Ishikawa (cell line): ENCODE data around the gene MTSS2.

Source experiments
- CEBPB ChIP-seq: IDR thresholded peaks from 2 replicates; pipeline ENCODE4 v1.6.1; 2012
- CREB1 ChIP-seq: IDR thresholded peaks from 2 replicates; pipeline ENCODE4 v1.6.1; 2012; ENCODE audit warnings: low read depth
- EP300 ChIP-seq: IDR thresholded peaks from 2 replicates; pipeline ENCODE4 v1.6.1; 2012; ENCODE audit warnings: borderline replicate concordance
- FOXM1 ChIP-seq: IDR thresholded peaks from 2 replicates; pipeline ENCODE4 v1.6.1; 2012; ENCODE audit warnings: low read depth, borderline replicate concordance
- RAD21 ChIP-seq: IDR thresholded peaks from 2 replicates; pipeline ENCODE4 v1.6.1; 2012; ENCODE audit warnings: low read depth
- REST ChIP-seq: IDR thresholded peaks from 2 replicates; pipeline ENCODE4 v1.6.1; 2012; ENCODE audit warnings: low read depth, mild to moderate bottlenecking
- TAF1 ChIP-seq: IDR thresholded peaks from 2 replicates; pipeline ENCODE4 v1.6.1; 2012; ENCODE audit warnings: low read depth, mild to moderate bottlenecking
- TCF12 ChIP-seq: IDR thresholded peaks from 2 replicates; pipeline ENCODE4 v1.6.1; 2012; ENCODE audit warnings: low read depth
- TEAD4 ChIP-seq: IDR thresholded peaks from 2 replicates; pipeline ENCODE4 v1.6.1; 2012
- USF1 ChIP-seq: IDR thresholded peaks from 2 replicates; pipeline ENCODE4 v1.6.1; 2012
- TF ChIP-seq, protein P1 (sequence below): IDR thresholded peaks from 2 replicates; pipeline ENCODE4 v1.6.1; 2012

DNA sequence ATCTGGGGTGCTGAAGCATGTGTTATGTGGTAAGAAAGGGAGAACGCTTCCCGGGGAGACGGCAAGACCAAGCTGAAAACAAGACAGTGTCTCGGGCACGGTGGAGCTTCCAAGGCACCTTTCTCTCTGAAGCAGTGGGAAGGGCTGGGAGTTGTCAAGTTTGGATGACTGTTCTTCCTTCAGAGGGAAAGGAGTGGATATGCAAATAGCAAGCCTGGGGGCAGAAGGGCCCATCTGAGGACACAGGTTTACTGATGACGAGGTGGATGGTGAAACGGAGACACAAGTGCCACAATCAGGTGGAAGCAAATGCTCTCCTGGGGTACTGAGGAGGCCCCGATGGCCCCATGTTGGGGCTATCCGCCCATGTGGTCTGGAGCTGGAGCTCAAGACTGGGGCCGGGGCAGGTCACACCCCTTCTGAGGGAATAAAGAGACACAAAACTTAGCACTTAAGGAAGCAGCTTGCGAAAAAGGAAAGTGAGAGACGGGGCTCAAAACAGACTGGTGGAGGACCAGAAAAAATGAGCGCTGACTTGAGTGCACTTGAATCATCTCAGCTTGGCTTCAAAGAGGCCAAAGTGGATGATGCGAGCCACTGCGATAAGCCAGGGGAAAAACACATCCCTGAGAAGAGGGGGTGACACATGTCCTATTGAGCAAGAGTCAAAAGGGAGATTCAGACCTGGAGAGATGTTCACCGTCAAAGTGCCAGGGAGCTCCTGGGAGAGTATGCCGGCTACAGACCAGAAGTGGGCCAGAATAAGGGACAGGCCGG lies 34.8 kb upstream of the MTSS2 start:
- no peak for TF ChIP-seq EP300
- TF ChIP-seq TEAD4, result no peak
- no peak for TF ChIP-seq RAD21
- TF ChIP-seq, protein P1, sequence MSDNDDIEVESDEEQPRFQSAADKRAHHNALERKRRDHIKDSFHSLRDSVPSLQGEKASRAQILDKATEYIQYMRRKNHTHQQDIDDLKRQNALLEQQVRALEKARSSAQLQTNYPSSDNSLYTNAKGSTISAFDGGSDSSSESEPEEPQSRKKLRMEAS, result no peak
- no peak for TF ChIP-seq REST
- no peak for TF ChIP-seq FOXM1
- no peak for TF ChIP-seq CREB1
- no peak for TF ChIP-seq CEBPB
- TF ChIP-seq USF1, result no peak
- TF ChIP-seq TCF12, result no peak
- no peak for TF ChIP-seq TAF1
